Measurements from ENCODE around the gene GOLGA6B. TPM values are rescaled to one million over a fixed set of nuclear protein-coding genes. Genes with fewer than 3 reads are reported as not detected.

GOLGA6B gene
- total and polyA plus RNA-seq, 12 donors = not detected

- 59 to 69% methylated on average over 3 of the region's 3 CpGs for WGBS, 2 donors
- intact Hi-C loops (cut with DNase I) = no loop called here
- Histone ChIP-seq H3K36me3 (no peaks in the 10 kb centered on the region), H3K9me3 (no peaks in the 10 kb centered on the region), H3K27me3 (peaks cover 0 to 39% (median 29%) of the 10 kb centered on the region in 7 donors), H3K4me1 (peaks cover 0 to 8% (median 6%) of the 10 kb centered on the region in 9 donors), H3K27ac (no peak overlapping the region), H3K4me3 (no peak overlapping the region)
- peak in 1 of 8 donors; percentile 9 for ATAC-seq
- TF ChIP-seq, protein P1, sequence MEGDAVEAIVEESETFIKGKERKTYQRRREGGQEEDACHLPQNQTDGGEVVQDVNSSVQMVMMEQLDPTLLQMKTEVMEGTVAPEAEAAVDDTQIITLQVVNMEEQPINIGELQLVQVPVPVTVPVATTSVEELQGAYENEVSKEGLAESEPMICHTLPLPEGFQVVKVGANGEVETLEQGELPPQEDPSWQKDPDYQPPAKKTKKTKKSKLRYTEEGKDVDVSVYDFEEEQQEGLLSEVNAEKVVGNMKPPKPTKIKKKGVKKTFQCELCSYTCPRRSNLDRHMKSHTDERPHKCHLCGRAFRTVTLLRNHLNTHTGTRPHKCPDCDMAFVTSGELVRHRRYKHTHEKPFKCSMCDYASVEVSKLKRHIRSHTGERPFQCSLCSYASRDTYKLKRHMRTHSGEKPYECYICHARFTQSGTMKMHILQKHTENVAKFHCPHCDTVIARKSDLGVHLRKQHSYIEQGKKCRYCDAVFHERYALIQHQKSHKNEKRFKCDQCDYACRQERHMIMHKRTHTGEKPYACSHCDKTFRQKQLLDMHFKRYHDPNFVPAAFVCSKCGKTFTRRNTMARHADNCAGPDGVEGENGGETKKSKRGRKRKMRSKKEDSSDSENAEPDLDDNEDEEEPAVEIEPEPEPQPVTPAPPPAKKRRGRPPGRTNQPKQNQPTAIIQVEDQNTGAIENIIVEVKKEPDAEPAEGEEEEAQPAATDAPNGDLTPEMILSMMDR (IDR thresholded peaks at IDR 0.05) = no peak
- DNase-seq = no peak
Observed at GRCh38 chr15:72680931-72681330, 26.4 kb downstream of the GOLGA6B start.

- Histone ChIP-seq H3K4me3 (no peak overlapping the region), H3K27me3 (peaks cover 0 to 22% (median 14%) of the 10 kb centered on the region in 7 donors), H3K4me1 (peaks cover 0 to 18% (median 7%) of the 10 kb centered on the region in 9 donors), H3K27ac (no peak overlapping the region), H3K9me3 (no peaks in the 10 kb centered on the region), H3K36me3 (no peaks in the 10 kb centered on the region)
- DNase-seq (no peak), ATAC-seq (no peak)
- WGBS, 2 donors = 89 to 93% methylated on average over 3 of the region's 3 CpGs
- intact Hi-C loops (cut with DNase I) = no loop called here
- TF ChIP-seq, protein P1 (IDR thresholded peaks at IDR 0.05) = no peak
Observed at GRCh38 chr15:72682772-72683171, 28.3 kb downstream of the GOLGA6B start.

DNA sequence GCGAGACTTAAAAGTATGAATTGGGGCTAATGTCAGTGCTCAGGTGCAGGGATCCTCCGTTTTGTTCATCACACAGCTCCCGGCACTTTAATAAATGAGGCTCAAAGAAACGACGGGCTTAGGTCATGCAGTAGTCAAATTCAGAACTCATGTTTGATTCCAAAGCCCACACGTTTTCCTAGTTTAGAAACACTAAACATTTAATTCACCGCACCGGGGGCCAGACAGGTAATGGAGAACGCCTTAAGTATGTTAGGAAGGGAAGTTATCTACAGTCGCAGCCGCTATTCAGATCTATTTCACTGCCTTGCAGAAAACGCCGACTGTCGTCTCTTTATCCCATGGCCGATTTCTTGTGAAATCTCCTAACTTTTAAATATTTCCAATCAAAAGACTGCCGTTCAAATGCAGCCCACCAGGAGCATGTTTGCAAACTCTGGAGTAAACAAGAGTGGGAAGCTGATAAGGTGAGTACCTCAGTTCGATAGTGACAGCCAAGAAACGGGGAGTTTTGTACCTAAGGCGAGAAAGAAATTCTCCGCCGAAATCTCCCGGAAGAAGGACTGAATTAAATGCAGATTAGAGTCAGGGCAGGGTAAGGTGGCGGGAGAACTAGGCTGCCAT lies 30.9 kb downstream of the GOLGA6B start:
- peak overlapping the region; percentile 57 to 92 (median 73) for H3K4me3 ChIP-seq
- intact Hi-C loops (cut with DNase I) = loop anchor here in 2 of 10 donors (5.0 kb wide), 2 partner anchors 88 to 228 kb away; no protein-coding TSS in a partner anchor
- H3K27ac ChIP-seq = peak overlapping the region; percentile 75 to 96 (median 88)
- H3K36me3 ChIP-seq = no peaks in the 10 kb centered on the region
- H3K9me3 ChIP-seq = no peaks in the 10 kb centered on the region
- H3K27me3 ChIP-seq = peaks cover 0 to 4% (median 0%) of the 10 kb centered on the region in 7 donors
- TF ChIP-seq, protein P1 (IDR thresholded peaks at IDR 0.05) = no peak
- H3K4me1 ChIP-seq = peaks cover 0 to 18% (median 7%) of the 10 kb centered on the region in 9 donors
- 24 to 29% methylated on average over 23 of the region's 23 CpGs for WGBS, 2 donors
- ATAC-seq (no peak), DNase-seq (no peak)

GRCh38 chr15:72685925-72686794 lies 31.7 kb downstream of the GOLGA6B start, which contains the start of the genes BBS4 and HIGD2B:
BBS4 (plus strand) TSS chr15:72686207; CDS start chr15:72686228, 21 bp downstream.
HIGD2B (minus strand) TSS chr15:72686182; CDS start chr15:72676374, 9,808 bp downstream.
- Histone ChIP-seq H3K4me1 (peaks cover 0 to 18% (median 7%) of the 10 kb centered on the region in 9 donors), H3K4me3 (peak within 1 kb of the TSS; percentile 57 to 92 (median 73)), H3K27me3 (no peaks in the 10 kb centered on the region), H3K9me3 (no peaks in the 10 kb centered on the region), H3K27ac (peak within 1 kb of the TSS; percentile 75 to 96 (median 88)), H3K36me3 (no peaks in the 10 kb centered on the region)
- intact Hi-C loops (cut with DNase I) = loop anchor here in 2 of 10 donors (5.0 kb wide), 2 partner anchors 89 to 229 kb away; no protein-coding TSS in a partner anchor
- ATAC-seq (peak; percentile 98 to 99 (median 99)), DNase-seq (peak; percentile 87 to 88)
- 0 to 1% methylated on average over 49 of the region's 49 CpGs for WGBS, 2 donors
- TF ChIP-seq, protein P1 (IDR thresholded peaks at IDR 0.05) = no peak
